Heart left ventricle (tissue), 16 donors: ENCODE measurements around the gene TSPO2. TPM values are rescaled to one million over a fixed set of nuclear protein-coding genes. Genes with fewer than 3 reads are reported as not detected.
A peak's percentile ranks its signal among the peaks of the same experiment; 100 is the strongest.

ENCODE experiments used
- ATAC-seq, 4 donors: fragments of 200-7000 bp; cut with Tn5 transposase; one replicate each; pipeline ENCODE4 v1.9.1; 2020 to 2022; ENCODE audit warnings: moderate library complexity in 4 of 4, mild to moderate bottlenecking in 3 of 4, moderate number of reproducible peaks in 1 of 4
- DNase-seq, 5 donors: peaks; one replicate each; pipeline ENCODE4 v3.0.0-alpha.2; 2020
- H3K27ac ChIP-seq, 12 donors: fragments of 200-600 bp; sonication (generic) in 4 of 12; one replicate each; pipeline versions ENCODE4 v1.5.0 to v1.8.0; 2016 to 2022; ENCODE audit warnings: mild to moderate bottlenecking in 2 of 12
- H3K27me3 ChIP-seq, 9 donors: fragments of 200-600 bp; sonication (generic) in 2 of 9; one replicate each; pipeline versions ENCODE4 v1.5.1 to v1.8.0; 2016 to 2022; ENCODE audit warnings: mild to moderate bottlenecking in 3 of 9
- H3K36me3 ChIP-seq, 9 donors: fragments of 200-600 bp; sonication (generic) in 2 of 9; one replicate each; pipeline versions ENCODE4 v1.5.0 to v1.8.0; 2018 to 2022; ENCODE audit warnings: mild to moderate bottlenecking in 2 of 9
- H3K4me1 ChIP-seq, 12 donors: fragments of 200-600 bp; sonication (generic) in 4 of 12; one replicate each; pipeline versions ENCODE4 v1.5.0 to v1.8.0; 2016 to 2022; ENCODE audit warnings: mild to moderate bottlenecking in 3 of 12
- H3K4me3 ChIP-seq, 12 donors: fragments of 200-600 bp; sonication (generic) in 4 of 12; one replicate each; pipeline versions ENCODE4 v1.5.0 to v1.8.0; 2017 to 2022; ENCODE audit warnings: mild to moderate bottlenecking in 9 of 12, moderate library complexity in 4 of 12
- H3K9me3 ChIP-seq, 12 donors: fragments of 200-600 bp; sonication (generic) in 4 of 12; one replicate each; pipeline versions ENCODE4 v1.5.0 to v1.8.0; 2016 to 2022; ENCODE audit warnings: mild to moderate bottlenecking in 1 of 12
- CTCF ChIP-seq, 12 donors: fragments of 200-600 bp; sonication (generic) in 4 of 12; IDR thresholded peaks; one replicate each; pipeline versions ENCODE4 v1.5.0 to v1.8.0; 2018 to 2022; ENCODE audit warnings: antibody characterized with exemption in 12 of 12, mild to moderate bottlenecking in 5 of 12
- POLR2A ChIP-seq, 2 donors: fragments of 450-650 bp; IDR thresholded peaks; one replicate each; pipeline ENCODE4 v1.6.1; 2017; ENCODE audit warnings: antibody characterized with exemption in 2 of 2, mild to moderate bottlenecking in 2 of 2, moderate library complexity in 2 of 2
- WGBS, 4 donors: extraction: QIAGEN DNeasy Blood & Tissue Kit in 2 of 4; methylation state at CpG; one replicate each; pipeline versions ENCODE4 v1.1.5 to v1.1.7; 2013 to 2018; 5-methylcytosine and 5-hydroxymethylcytosine counted together
- intact Hi-C, 10 donors: fragments of 100-400 bp; cut with DNase I; formaldehyde crosslinking; loops; one replicate each; pipeline versions ENCODE4 v1.11.1 to v1.14.2; 2022
- polyA plus RNA-seq, 2 donors: library from polyadenylated mRNA; stranded (reverse); fragments of 200-250 nt; gene quantifications; one replicate each; pipeline ENCODE4 v1.2.3, GENCODE V29; 2013
- total RNA-seq, 9 donors: library from RNA; depleted of rRNA in 2 of 9; stranded (reverse); fragments of >200 nt in 2 of 9; fragmentation: NEBNext Ultra II Directional in 3 of 9; extraction: Animal tissue kit (Norgen Biotek cat#: 25700) in 3 of 9; gene quantifications; one replicate each; pipeline versions ENCODE4 v1.1.0 to v1.2.4, GENCODE V29; 2016 to 2023
- donor health status: ischemic (EF 13 %, LVEDD 7.1; RV severe dilation, severe dysfunction).
- donor health status: healthy with polysubstance abuse.
- donor health status: DM: no; HTN: yes; CAD: no.
- donor health status: DM: no; HTN: no; CAD: no.
- donor health status: ischemic (EF 25% LVEDD 6.9; RV normal size, moderate dysfunction).
- donor health status: ischemic (EF 25% LVEDD 5.7; RV mildly dilated, moderate dysfunction).
- donor health status: healthy.
- donor health status: DM: yes; HTN: yes; CAD: no.
- donor health status: ischemic (EF 35%, LVEDD 5.7; RV mildly dilated, moderate dysfunction).
- donor health status: nonischemic (EF 11% LVEDD 7.7; RV severe dilation, severe dysfunction).
- donor health status: DM: yes; HTN: yes; CAD: no.
- donor health status: PGD.
- donor health status: ischemic (EF 29% LVEDD 5.4; RV normal size, mild dysfunction).
- donor health status: nonischemic (EF 23%, LVEDD 6.1; RV moderate dilation, normal function).

TSPO2 gene
- total and polyA plus RNA-seq, 11 donors: not detected

- Histone ChIP-seq H3K4me1 (peaks cover 0 to 46% (median 9%) of the 10 kb centered on the region in 12 donors), H3K27ac (peak overlapping the region in 6 of 12 donors; percentile 44 to 80 (median 66)), H3K4me3 (no peak overlapping the region), H3K36me3 (peaks cover 0 to 85% (median 72%) of the 10 kb centered on the region in 9 donors), H3K27me3 (no peaks in the 10 kb centered on the region), H3K9me3 (no peaks in the 10 kb centered on the region)
- no peak for DNase-seq
- TF ChIP-seq CTCF (IDR thresholded peaks at IDR 0.05): no peak
- TF ChIP-seq POLR2A (IDR thresholded peaks at IDR 0.05): no peak
- 44 to 51% (median 44%) methylated on average over 5 of the region's 5 CpGs for WGBS, 4 donors
- intact Hi-C loops: loop anchor here (2.0 to 10.0 kb wide), 6 partner anchors 33 to 168 kb away; no protein-coding TSS in a partner anchor
- no peak for ATAC-seq
Measured at GRCh38 chr6:41064841-41065240, 22.6 kb downstream of the TSPO2 start.

GRCh38 chr6:41065550-41066026 is 23.3 kb downstream of the TSPO2 start:
- ATAC-seq (no peak), DNase-seq (no peak)
- Histone ChIP-seq H3K9me3 (no peaks in the 10 kb centered on the region), H3K4me3 (no peak overlapping the region), H3K27me3 (no peaks in the 10 kb centered on the region), H3K36me3 (peaks cover 0 to 92% (median 71%) of the 10 kb centered on the region in 9 donors), H3K27ac (peak overlapping the region in 4 of 12 donors; percentile 8 to 80 (median 69)), H3K4me1 (peaks cover 0 to 42% (median 10%) of the 10 kb centered on the region in 12 donors)
- intact Hi-C loops: loop anchor here in 9 of 10 donors (2.0 to 10.0 kb wide), 7 partner anchors 33 to 168 kb away; no protein-coding TSS in a partner anchor
- 78 to 87% (median 82%) methylated on average over 2 of the region's 2 CpGs for WGBS, 4 donors
- no peak for TF ChIP-seq POLR2A (IDR thresholded peaks at IDR 0.05)
- TF ChIP-seq CTCF (IDR thresholded peaks at IDR 0.05): no peak

- peaks cover 0 to 38% (median 11%) of the 10 kb centered on the region in 12 donors for H3K4me1 ChIP-seq
- H3K4me3 ChIP-seq: no peak overlapping the region
- no peaks in the 10 kb centered on the region for H3K27me3 ChIP-seq
- TF ChIP-seq CTCF (IDR thresholded peaks at IDR 0.05) (peak; percentile 74 to 90 (median 86)), POLR2A (IDR thresholded peaks at IDR 0.05) (no peak)
- ATAC-seq (no peak), DNase-seq (peak in 4 of 5 donors; percentile 61 to 76 (median 73))
- 24 to 27% (median 25%) methylated on average over 3 of the region's 3 CpGs for WGBS, 4 donors
- intact Hi-C loops: loop anchor here in 9 of 10 donors (2.0 to 10.0 kb wide), 7 partner anchors 35 to 170 kb away; no protein-coding TSS in a partner anchor
- H3K9me3 ChIP-seq: no peaks in the 10 kb centered on the region
- H3K27ac ChIP-seq: peak overlapping the region in 2 of 12 donors; percentile 3 to 7
- peaks cover 0 to 85% (median 58%) of the 10 kb centered on the region in 9 donors for H3K36me3 ChIP-seq
Measured at GRCh38 chr6:41066867-41067304, 24.6 kb downstream of the TSPO2 start.

GRCh38 chr6:41071501-41071922 is 29.2 kb downstream of the TSPO2 start:
- WGBS, 4 donors: 0 to 1% (median 1%) methylated on average over 11 to 16 of the region's 16 CpGs
- H3K27ac ChIP-seq: peak overlapping the region; percentile 93 to 100 (median 99)
- intact Hi-C loops: loop anchor here in 1 of 10 donors (5.0 kb wide), 1 partner anchor 169 kb away; no protein-coding TSS in a partner anchor
- no peaks in the 10 kb centered on the region for H3K9me3 ChIP-seq
- peak overlapping the region; percentile 31 to 95 (median 89) for H3K4me3 ChIP-seq
- DNase-seq: no peak
- ATAC-seq: no peak
- H3K4me1 ChIP-seq: peaks cover 0 to 43% (median 35%) of the 10 kb centered on the region in 12 donors
- no peaks in the 10 kb centered on the region for H3K27me3 ChIP-seq
- no peak for TF ChIP-seq POLR2A (IDR thresholded peaks at IDR 0.05)
- peak in 4 of 12 donors; percentile 14 to 33 (median 25) for TF ChIP-seq CTCF (IDR thresholded peaks at IDR 0.05)
- H3K36me3 ChIP-seq: peaks cover 0 to 39% (median 21%) of the 10 kb centered on the region in 9 donors
